NCI-H1092 treated with DMSO at 0.1 percent for 48 hours (cell line): ENCODE results near the gene OTOG.

ENCODE experiments used
- DNase-seq: peaks from one replicate; lab custom pipeline; 2025; lab: John Stamatoyannopoulos, UW

OTOG gene

GRCh38 chr11:17585911-17586695 is 39.0 kb downstream of the OTOG start:
- no peak for DNase-seq

- DNase-seq = no peak
Observed at GRCh38 chr11:17588166-17588565, 41.1 kb downstream of the OTOG start.

GRCh38 chr11:17588721-17589120 is 41.7 kb downstream of the OTOG start:
- no peak for DNase-seq

GRCh38 chr11:17590463-17590862 is 43.4 kb downstream of the OTOG start:
- no peak for DNase-seq

- no peak for DNase-seq
Observed at GRCh38 chr11:17591293-17591692, 44.2 kb downstream of the OTOG start.

- no peak for DNase-seq
Observed at GRCh38 chr11:17593466-17594245, 46.6 kb downstream of the OTOG start.

- DNase-seq = no peak
Observed at GRCh38 chr11:17594686-17595192, 47.7 kb downstream of the OTOG start.

GRCh38 chr11:17595526-17596309 is 48.7 kb downstream of the OTOG start:
- DNase-seq = no peak

- DNase-seq = no peak
Observed at GRCh38 chr11:17596310-17596669, 49.2 kb downstream of the OTOG start.

- no peak for DNase-seq
Observed at GRCh38 chr11:17596711-17597110, 49.7 kb downstream of the OTOG start.

- no peak for DNase-seq
Observed at GRCh38 chr11:17597770-17598169, 50.7 kb downstream of the OTOG start.

- peak; percentile 56 for DNase-seq
Observed at GRCh38 chr11:17598700-17599459, 51.8 kb downstream of the OTOG start.

GRCh38 chr11:17599460-17599925 is 52.4 kb downstream of the OTOG start:
- no peak for DNase-seq

- no peak for DNase-seq
Observed at GRCh38 chr11:17600316-17601255, 53.5 kb downstream of the OTOG start.

GRCh38 chr11:17601256-17601671 is 54.2 kb downstream of the OTOG start:
- no peak for DNase-seq

GRCh38 chr11:17601676-17602075 is 54.6 kb downstream of the OTOG start:
- no peak for DNase-seq

- DNase-seq = no peak
Observed at GRCh38 chr11:17602105-17603001, 55.3 kb downstream of the OTOG start.

- DNase-seq = no peak
Observed at GRCh38 chr11:17603056-17603825, 56.2 kb downstream of the OTOG start.
